Effector CD8-positive, alpha-beta T cell (primary cell): Measurements from ENCODE around the gene HSD17B10.
A peak's percentile ranks its signal among the peaks of the same experiment; 100 is the strongest.
"Not testable (repeated sequence)": the region's sequence is repeated elsewhere in the genome, so short reads cannot be mapped to it uniquely, and the experiment has no call there.

Experiments
- DNase-seq: peaks from one replicate; lab custom pipeline; 2025; lab: John Stamatoyannopoulos, UW
- total RNA-seq, 4 experiments: gene quantifications; one replicate each; lab custom pipeline; 2026; lab: John Stamatoyannopoulos, UW

Gene HSD17B10
- 31.3 to 75.5 (median 34.4) reads per million in 4 experiments for total RNA-seq

- DNase-seq = peak; percentile 73
Observed at GRCh38 chrX:53433651-53434639, at the start of gene HSD17B10. Gene HSD17B10, minus strand, starts transcription at chrX:53434370. Its CDS starts 25 bp downstream, at chrX:53434345.

- DNase-seq = no peak
Observed at GRCh38 chrX:53483416-53483815, 49.2 kb upstream of the HSD17B10 start.

- DNase-seq = peak; percentile 3
Observed at GRCh38 chrX:53481816-53482465, 47.8 kb upstream of the HSD17B10 start.

GRCh38 chrX:53481093-53481492, 46.9 kb upstream of the HSD17B10 start:
- DNase-seq = no peak

GRCh38 chrX:53479301-53479700, 45.1 kb upstream of the HSD17B10 start:
- DNase-seq = no peak

GRCh38 chrX:53476371-53476770, 42.2 kb upstream of the HSD17B10 start:
- no peak for DNase-seq

GRCh38 chrX:53474707-53475106, 40.5 kb upstream of the HSD17B10 start:
- DNase-seq = no peak

- DNase-seq = no peak
Observed at GRCh38 chrX:53471346-53471745, 37.2 kb upstream of the HSD17B10 start.

GRCh38 chrX:53468659-53469058, 34.5 kb upstream of the HSD17B10 start:
- not testable (repeated sequence) for DNase-seq

- no peak for DNase-seq
Observed at GRCh38 chrX:53458082-53458481, 23.9 kb upstream of the HSD17B10 start.

- no peak for DNase-seq
Observed at GRCh38 chrX:53456254-53456653, 22.1 kb upstream of the HSD17B10 start.

GRCh38 chrX:53452812-53453211, 18.6 kb upstream of the HSD17B10 start:
- DNase-seq = no peak

GRCh38 chrX:53449632-53450031, 15.5 kb upstream of the HSD17B10 start:
- DNase-seq = no peak

- DNase-seq = no peak
Observed at GRCh38 chrX:53447441-53447840, 13.3 kb upstream of the HSD17B10 start.

GRCh38 chrX:53445977-53446376, 11.8 kb upstream of the HSD17B10 start:
- peak; percentile 5 for DNase-seq

GRCh38 chrX:53442322-53442631, 8.1 kb upstream of the HSD17B10 start:
- no peak for DNase-seq

- peak; percentile 59 for DNase-seq
Observed at GRCh38 chrX:53441531-53442321, 7.6 kb upstream of the HSD17B10 start.

- DNase-seq = peak; percentile 3
Observed at GRCh38 chrX:53440621-53441517, 6.7 kb upstream of the HSD17B10 start.

- DNase-seq = no peak
Observed at GRCh38 chrX:53440101-53440500, 5.9 kb upstream of the HSD17B10 start.

GRCh38 chrX:53438832-53439230, 4.7 kb upstream of the HSD17B10 start:
- DNase-seq = no peak

GRCh38 chrX:53438174-53438831, 4.1 kb upstream of the HSD17B10 start:
- no peak for DNase-seq
